Dermis blood vessel endothelial cell (primary cell): ENCODE data around the gene IRGQ. TPM values are rescaled to one million over a fixed set of nuclear protein-coding genes. Genes with fewer than 3 reads are reported as not detected.
"Not testable (repeated sequence)": the region's sequence is repeated elsewhere in the genome, so short reads cannot be mapped to it uniquely, and the experiment has no call there.

Source experiments
- DNase-seq: peaks from one replicate; pipeline ENCODE4 v3.0.0; 2010
- total RNA-seq: library from RNA; depleted of rRNA; stranded (reverse); fragments of >200 nt; gene quantifications from 2 replicates; pipeline ENCODE4 v1.2.3, GENCODE V29; 2014

The IRGQ gene
- total RNA-seq, 1 donor from 2014 or later = 27.2 TPM

GRCh38 chr19:43596842-43597461 is 1.0 kb upstream of the IRGQ start:
- peak; percentile 10 for DNase-seq

DNA sequence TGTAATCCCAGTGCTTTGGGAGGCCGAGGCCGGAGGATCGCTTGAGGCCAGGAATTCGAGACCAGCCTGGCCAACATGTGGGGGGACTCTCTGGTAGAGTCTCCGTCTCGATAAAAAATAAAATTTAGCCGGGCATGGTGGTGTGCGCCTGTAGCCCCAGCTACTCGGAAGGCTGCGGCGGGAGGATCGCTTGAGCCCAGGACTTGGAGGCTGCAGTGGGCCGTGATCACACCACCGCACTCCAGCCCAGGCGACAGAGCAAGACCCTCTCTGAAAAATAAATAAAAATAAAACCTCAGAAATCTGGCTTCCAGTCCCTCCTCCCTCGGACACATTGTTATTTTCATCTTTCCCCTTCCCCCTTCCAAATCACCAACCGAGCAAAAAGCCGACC is 332 bp downstream of the IRGQ start:
- DNase-seq = no peak

DNA sequence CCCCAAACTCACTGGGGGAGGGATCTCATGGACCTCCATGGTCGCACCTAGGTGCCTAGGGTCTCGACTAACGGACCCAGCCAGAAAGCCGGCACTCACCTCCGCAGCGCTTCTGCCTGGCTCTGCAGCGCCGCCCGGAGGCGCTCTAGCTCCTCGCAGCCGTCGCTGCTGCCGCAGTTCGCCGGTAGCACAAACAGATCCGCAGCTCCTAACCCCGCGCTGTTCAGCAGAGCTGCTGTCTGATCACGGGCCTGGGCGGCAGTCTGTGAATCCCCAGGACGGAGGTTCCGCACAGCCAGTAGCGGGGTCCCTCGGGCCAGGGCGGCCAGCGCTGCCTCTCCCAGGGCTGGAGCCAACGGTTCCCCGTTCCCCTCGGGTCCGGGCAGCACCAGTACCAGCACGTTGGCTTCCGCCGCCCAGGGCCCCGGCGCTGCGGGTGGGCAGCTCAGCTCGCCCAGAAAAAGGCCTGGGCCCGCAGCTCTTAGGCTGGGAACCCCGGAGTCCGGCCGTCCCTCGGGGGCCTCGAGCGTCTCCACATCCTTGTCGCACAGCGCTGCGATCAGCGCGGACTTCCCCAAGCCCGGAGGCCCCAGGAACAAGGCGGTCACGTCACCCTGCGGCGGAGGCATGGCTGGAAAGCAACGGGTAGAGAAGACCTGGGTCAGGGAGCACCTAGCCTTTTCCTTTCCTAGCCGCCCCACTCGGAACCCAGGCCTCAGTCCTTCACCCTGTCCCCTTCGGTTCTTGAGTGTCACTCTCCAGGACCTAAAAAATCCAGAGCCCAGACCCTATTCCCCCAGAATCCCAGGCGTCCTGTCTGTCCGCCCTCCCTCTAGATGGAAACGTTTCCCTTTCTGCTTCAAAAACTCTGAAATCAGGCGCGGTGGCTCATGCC is 977 bp downstream of the IRGQ start:
- DNase-seq = peak; percentile 85

DNA sequence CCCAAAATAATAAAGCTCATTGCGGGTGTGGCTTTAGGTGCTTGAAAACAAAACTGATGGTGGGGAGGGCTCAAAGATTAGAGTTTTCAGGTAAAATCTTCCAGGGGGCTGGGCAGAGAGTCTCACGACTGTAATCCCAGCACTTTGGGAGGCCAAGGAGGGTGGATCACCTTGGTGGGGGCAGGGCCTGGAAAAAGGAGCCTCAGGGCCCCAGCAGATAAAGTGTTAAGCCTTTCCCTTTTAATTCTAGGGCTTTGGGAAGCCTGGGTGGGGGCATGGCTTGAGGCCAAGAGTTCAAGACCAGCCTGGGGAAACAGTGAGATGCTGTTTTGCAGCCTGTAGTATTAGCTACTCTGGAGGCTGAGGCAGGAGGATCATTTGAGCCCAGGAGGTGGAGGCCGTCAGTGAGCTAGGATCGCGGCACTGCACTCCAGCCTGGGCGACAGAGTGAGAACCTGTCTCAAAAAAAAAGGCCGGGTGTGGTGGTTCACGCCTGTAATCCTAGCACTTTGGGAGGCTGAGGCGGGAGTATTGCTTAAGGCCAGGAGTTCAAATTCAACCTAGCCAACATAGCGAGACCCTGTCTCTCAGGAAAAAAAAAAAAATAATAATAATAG is 1.7 kb downstream of the IRGQ start:
- no peak for DNase-seq

DNA sequence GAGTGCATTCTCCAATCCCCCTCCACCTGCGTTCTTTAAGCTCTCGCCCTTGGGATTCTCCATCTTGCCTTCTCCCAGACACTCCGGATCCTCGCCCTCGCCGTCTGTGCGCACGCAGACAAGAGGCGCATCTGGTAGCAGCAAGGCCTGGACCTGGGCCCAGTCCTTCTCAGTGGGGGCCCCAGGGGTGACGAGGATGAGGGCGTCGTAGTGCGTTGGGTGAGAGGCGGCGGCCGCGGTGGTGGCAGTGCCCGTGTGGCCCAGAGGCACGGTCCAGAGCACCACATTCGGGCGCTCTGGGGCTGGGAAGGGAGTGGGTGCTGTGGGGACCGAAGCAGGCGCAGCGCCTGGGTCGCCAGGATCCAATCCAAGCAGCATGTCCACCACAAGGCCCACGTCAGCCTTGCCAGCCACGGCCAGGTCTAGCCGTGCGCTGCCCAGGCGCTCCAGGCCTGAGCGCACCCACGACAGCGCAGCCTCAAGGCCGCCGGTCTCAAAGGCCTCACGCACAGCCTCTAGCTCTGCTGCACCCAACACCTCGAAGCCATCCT is 3.1 kb downstream of the IRGQ start:
- DNase-seq = no peak

GRCh38 chr19:43591904-43592772 is 3.8 kb downstream of the IRGQ start:
- no peak for DNase-seq

GRCh38 chr19:43589678-43590077 is 6.3 kb downstream of the IRGQ start:
- DNase-seq = no peak

DNA sequence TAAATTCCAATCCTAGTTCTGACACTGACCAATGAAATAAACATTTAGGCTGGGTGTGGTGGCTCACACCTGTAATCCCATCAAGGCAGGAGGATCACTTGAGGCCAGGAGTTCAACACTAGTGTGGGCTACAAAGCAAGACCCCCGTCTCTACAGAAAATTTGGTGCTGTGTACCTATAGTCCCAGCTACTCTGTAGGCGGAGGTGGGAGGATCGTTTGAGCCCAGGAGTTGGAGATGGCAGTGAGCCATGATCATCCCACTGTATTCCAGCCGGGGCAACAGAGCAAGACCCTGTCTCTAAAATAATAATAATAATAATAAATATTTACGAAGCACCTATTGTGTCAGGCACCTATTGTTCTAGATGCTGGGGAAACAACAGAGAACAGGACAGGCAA is 6.7 kb downstream of the IRGQ start:
- no peak for DNase-seq

DNA sequence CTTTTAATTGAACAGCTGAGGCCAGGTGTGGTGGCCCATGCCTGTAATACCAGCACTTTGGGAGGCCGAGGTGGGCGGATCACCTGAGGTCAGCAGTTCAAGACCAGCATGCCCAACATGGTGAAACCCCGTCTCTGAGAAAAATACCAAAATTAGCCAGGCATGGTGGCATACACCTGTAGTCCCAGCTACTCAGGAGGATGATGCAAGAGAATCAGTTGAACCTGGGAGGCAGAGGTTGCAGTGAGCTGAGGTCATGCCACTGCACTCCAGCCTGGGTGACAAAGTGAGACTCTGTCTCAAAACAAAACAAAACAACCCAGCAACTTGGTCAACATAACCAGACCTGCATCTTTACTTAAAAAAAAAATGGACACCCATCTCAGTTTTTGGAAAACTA is 8.9 kb downstream of the IRGQ start:
- DNase-seq = not testable (repeated sequence)

DNA sequence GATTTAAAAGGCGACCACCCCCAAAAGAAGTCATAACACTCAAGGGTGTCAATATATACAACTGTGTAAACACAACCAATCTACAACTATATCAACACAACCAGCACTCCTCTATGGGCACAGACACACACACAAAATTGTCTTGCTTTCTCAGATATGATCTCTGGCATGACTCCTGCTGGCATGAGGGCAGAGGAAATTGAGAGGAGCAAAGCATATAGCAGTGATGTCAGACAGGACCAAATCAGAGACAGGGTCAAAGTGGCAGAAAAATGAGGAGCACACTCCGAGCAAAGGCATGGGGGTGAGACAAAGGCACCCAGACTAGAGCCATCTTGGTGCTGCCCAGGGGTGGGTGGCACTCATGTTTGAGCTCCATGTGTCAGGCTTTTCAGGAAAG is 9.6 kb downstream of the IRGQ start:
- DNase-seq = no peak

- DNase-seq = no peak
These were observed 11.4 kb downstream of the IRGQ start for GRCh38 chr19:43584484-43584883.

GRCh38 chr19:43582495-43582894 is 13.4 kb downstream of the IRGQ start:
- no peak for DNase-seq

DNA sequence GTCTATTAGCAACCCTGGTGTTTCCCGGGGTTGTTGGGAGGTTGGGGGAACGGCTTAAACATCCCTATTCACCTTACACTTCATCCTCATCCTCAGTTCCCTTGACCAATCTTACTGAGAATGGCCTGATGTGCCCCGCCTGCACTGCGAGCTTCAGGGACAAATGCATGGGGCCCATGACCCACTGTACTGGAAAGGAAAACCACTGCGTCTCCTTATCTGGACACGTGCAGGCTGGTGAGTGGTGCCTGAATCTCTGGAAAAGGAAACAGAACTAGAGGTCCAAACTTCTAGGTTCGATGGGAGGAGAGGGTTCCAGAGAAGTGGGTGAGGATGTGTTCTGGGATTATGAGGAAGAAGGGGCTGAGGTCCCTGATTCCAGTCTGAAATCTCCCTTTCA is 14.5 kb downstream of the IRGQ start:
- no peak for DNase-seq

DNA sequence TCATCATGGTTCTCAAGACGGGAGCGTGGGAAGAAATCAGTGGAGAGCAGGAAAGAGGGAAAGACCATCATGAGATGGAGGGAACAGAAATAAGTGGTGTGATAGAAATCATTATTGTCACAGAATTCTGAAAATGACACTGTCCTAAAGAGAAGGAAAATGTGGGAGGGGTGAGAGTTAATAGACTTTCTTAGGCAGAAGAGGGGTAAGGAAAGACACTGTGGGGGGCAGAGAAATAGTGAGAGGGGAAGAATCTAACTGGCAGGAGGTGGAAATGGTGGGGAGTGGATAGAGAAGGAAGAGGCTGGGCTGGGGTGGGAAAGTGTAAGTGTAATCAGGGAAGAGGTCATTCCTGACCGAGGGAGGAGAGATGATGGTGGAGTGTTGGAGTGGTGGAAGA is 17.1 kb downstream of the IRGQ start:
- no peak for DNase-seq

- DNase-seq = no peak
These were observed 19.7 kb downstream of the IRGQ start for GRCh38 chr19:43575955-43576878.

DNA sequence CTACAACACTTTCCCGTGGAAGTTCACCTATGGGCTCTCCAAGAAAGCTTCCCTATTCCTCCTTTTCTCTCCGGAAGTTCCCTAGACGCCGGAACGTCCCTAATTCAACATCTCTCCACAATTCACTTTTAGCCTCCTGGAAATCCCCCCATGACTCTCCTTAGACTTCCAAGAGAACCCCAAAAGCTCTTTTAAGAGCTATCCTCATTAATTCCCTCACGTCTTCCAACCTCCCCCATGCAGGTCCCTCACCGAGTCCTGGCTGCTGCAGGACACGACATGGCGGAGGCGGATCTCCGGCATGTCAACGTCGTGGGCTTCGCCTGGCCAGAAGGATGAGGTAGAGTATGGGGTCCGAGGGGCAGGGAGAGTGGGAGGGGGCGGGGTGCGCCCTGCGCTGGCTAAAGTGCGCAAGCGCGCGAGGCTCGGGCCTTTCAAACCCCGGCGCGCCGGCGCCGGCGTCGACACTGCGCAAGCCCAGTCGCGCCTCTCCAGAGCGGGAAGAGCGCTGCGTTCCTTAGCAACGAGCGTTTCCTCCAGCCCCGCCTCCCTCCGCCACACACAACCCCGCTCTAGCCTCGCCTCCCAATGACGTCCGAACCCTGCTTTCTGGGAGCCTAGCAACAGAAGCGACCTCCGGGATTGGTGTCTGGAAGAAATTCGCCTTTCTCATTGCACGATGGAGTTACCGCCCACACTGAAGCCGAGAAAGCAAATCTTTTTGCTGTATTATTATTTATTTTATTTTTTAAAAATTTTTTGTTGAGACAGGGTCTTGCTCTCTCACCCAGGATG is 20.6 kb downstream of the IRGQ start, which contains the start of the genes PINLYP and XRCC1:
TSS of gene PINLYP (plus strand) at position 646 of the 795 bp plus-strand sequence. CDS start 1,391 bp downstream, outside the sequence.
TSS of gene XRCC1 (minus strand) at position 372 of the 795 bp plus-strand sequence. CDS start at position 303, 69 bp downstream.
- peak; percentile 100 for DNase-seq

GRCh38 chr19:43574424-43575155 is 21.3 kb downstream of the IRGQ start:
- DNase-seq = peak; percentile 92

DNA sequence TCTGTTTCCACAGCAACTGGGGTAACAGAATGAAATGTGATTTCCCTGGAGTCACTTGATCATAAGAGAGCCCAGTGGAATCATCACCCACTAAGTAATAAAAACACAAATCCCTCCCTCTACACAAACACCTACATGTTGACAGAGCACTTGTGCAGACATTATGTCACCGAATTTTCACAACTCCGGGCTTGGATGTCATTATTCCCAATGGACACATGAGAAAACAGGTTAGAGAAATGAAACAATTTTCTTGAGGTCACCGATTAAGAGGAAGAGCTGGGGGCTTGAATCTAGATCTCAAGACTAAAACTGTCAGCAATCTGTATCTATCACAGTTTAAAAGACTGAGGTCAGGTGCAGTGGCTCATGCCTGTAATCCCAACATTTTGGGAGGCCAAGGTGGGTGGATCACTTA is 23.8 kb downstream of the IRGQ start:
- DNase-seq = no peak

- DNase-seq = no peak
These were observed 25.7 kb downstream of the IRGQ start for GRCh38 chr19:43570174-43570791.
